GM12878 (cell line): ENCODE measurements around the gene OR4D5. TPM values are rescaled to one million over a fixed set of nuclear protein-coding genes. Genes with fewer than 3 reads are reported as not detected.

ENCODE experiments used
- ATAC-seq: fragments of 200-7000 bp; cut with Tn5 transposase; 3 replicates; pipeline ENCODE4 v1.9.1; 2020; ENCODE audit warnings: mild to moderate bottlenecking, moderate library complexity
- BruUV-seq: library from RNA; stranded (reverse); fragments of 400-500 nt; replicated peaks from 2 replicates; lab custom pipeline; 2021; lab: Mats Ljungman, UMichigan
- CTCF ChIA-PET: fragments of 300-600 bp; sonication (Branson Sonifier 250); formaldehyde crosslinking; extraction: SDS; loops from one replicate; lab custom pipeline; 2021; ENCODE audit warnings: inconsistent platforms; lab: Yijun Ruan, JAX
- POLR2A ChIA-PET: fragments of 350-600 bp; formaldehyde crosslinking; extraction: SDS; loops from one replicate; lab custom pipeline; 2021; ENCODE audit warnings: inconsistent platforms; lab: Charles Lee
- RAD21 ChIA-PET: fragments of 300-600 bp; sonication (Branson Sonifier 250); formaldehyde crosslinking; loops from one replicate; lab custom pipeline; 2023; ENCODE audit warnings: antibody characterized with exemption; ENCODE audit not compliant: unreplicated experiment; lab: Charles Lee
- SMC1A ChIA-PET: fragments of 300-600 bp; sonication (Branson Sonifier 250); formaldehyde crosslinking; loops from one replicate; lab custom pipeline; 2023; ENCODE audit not compliant: unreplicated experiment, uncharacterized antibody; lab: Charles Lee
- DNase-seq: peaks from one replicate; pipeline ENCODE4 v3.0.0-alpha.2; 2011; ENCODE audit warnings: low read depth, low spot score
- FAIRE-seq: peaks from 3 replicates; lab custom pipeline; 2011; peaks lifted over from hg19 to GRCh38; lab: Jason Lieb, UNC
- H2AFZ ChIP-seq: 2 replicates; pipeline ENCODE4 v1.6.0; 2011; ENCODE audit warnings: low read depth, low read length, control low read depth; ENCODE audit not compliant: control insufficient read depth
- H3K27ac ChIP-seq: 2 replicates; pipeline ENCODE4 v1.5.1; 2011; ENCODE audit warnings: control low read depth; ENCODE audit not compliant: control insufficient read depth, insufficient read depth
- H3K27me3 ChIP-seq, 2 experiments: replicated peaks in 1 of 2; 2 replicates each; pipeline versions ENCODE4 v1.6.0 to v1.6.1; 2011; ENCODE audit warnings: low read length in 1 of 2; ENCODE audit not compliant: control insufficient read depth in 2 of 2, insufficient read depth in 2 of 2
- H3K36me3 ChIP-seq, 2 experiments: 2 replicates each; pipeline ENCODE4 v1.5.1; 2011; ENCODE audit warnings: low read length in 1 of 2; ENCODE audit not compliant: control insufficient read depth in 2 of 2, insufficient read depth in 2 of 2
- H3K4me1 ChIP-seq: 2 replicates; pipeline ENCODE4 v1.6.1; 2011; ENCODE audit warnings: mild to moderate bottlenecking, low read length, moderate library complexity, mixed read lengths; ENCODE audit not compliant: control insufficient read depth, insufficient read depth
- H3K4me2 ChIP-seq: 2 replicates; pipeline ENCODE4 v1.6.0; 2011; ENCODE audit warnings: control low read depth; ENCODE audit not compliant: control insufficient read depth, insufficient read depth
- H3K4me3 ChIP-seq: fragments of 200-600 bp; sonication (generic); 2 replicates; pipeline ENCODE4 v1.5.1; 2016
- H3K79me2 ChIP-seq: 2 replicates; pipeline ENCODE4 v1.6.0; 2011; ENCODE audit warnings: low read length; ENCODE audit not compliant: control insufficient read depth, insufficient read depth
- H3K9ac ChIP-seq: 2 replicates; pipeline ENCODE4 v1.8.0; 2011; ENCODE audit warnings: low read length, control low read depth, mixed read lengths; ENCODE audit not compliant: control insufficient read depth, insufficient read depth
- H3K9me3 ChIP-seq: replicated peaks from 3 replicates; pipeline ENCODE4 v1.5.1; 2011; ENCODE audit warnings: mild to moderate bottlenecking, low read length; ENCODE audit not compliant: control insufficient read depth, insufficient read depth
- H4K20me1 ChIP-seq: 2 replicates; pipeline ENCODE4 v1.6.0; 2011; ENCODE audit not compliant: control insufficient read depth, insufficient read depth
- CBX3 ChIP-seq: fragments of 200-600 bp; sonication (generic); IDR thresholded peaks from 2 replicates; pipeline ENCODE4 v1.6.1; 2016; ENCODE audit warnings: low read depth, borderline replicate concordance
- CHD4 ChIP-seq: fragments of 200-600 bp; sonication (generic); IDR thresholded peaks from 2 replicates; pipeline ENCODE4 v1.6.1; 2016; ENCODE audit warnings: mild to moderate bottlenecking
- ESRRA ChIP-seq: IDR thresholded peaks from 2 replicates; pipeline ENCODE4 v1.6.1; 2012; ENCODE audit warnings: mild to moderate bottlenecking, low read length, improper control_type of control experiment
- ETV6 ChIP-seq, 2 experiments: fragments of 450-650 bp in 1 of 2; IDR thresholded peaks in 1 of 2; conservative IDR thresholded peaks in 1 of 2; 2 replicates each; pipeline ENCODE4 v1.6.1; 2014; ENCODE audit warnings: antibody characterized with exemption in 1 of 2, borderline replicate concordance in 1 of 2, low read depth in 1 of 2, mild to moderate bottlenecking in 1 of 2, moderate library complexity in 1 of 2
- FOXM1 ChIP-seq: IDR thresholded peaks from 2 replicates; pipeline ENCODE4 v1.6.1; 2012; ENCODE audit warnings: low read depth, mild to moderate bottlenecking, inconsistent platforms, low read length, moderate library complexity
- JUNB ChIP-seq: IDR thresholded peaks from 2 replicates; pipeline ENCODE4 v1.6.1; 2016; ENCODE audit warnings: antibody characterized with exemption, mild to moderate bottlenecking
- LARP7 ChIP-seq: fragments of 450-650 bp; IDR thresholded peaks from 2 replicates; pipeline ENCODE4 v1.6.1; 2017; ENCODE audit warnings: mild to moderate bottlenecking
- PAX5 ChIP-seq: IDR thresholded peaks from 2 replicates; pipeline ENCODE4 v1.6.1; 2011; ENCODE audit warnings: low read depth, low read length, borderline replicate concordance
- POLR2AphosphoS2 ChIP-seq: IDR thresholded peaks from 2 replicates; pipeline ENCODE4 v1.6.1; 2011; ENCODE audit warnings: low read depth, mild to moderate bottlenecking, low read length, improper control_type of control experiment, moderate library complexity
- RAD21 ChIP-seq: IDR thresholded peaks from 2 replicates; pipeline ENCODE4 v1.6.1; 2011; ENCODE audit warnings: mild to moderate bottlenecking, low read depth, low read length, moderate library complexity; ENCODE audit not compliant: insufficient read depth
- RUNX3 ChIP-seq: IDR thresholded peaks from 2 replicates; pipeline ENCODE4 v1.6.1; 2012; ENCODE audit warnings: low read length, inconsistent platforms
- SREBF2 ChIP-seq: IDR thresholded peaks from 2 replicates; pipeline ENCODE4 v1.6.1; 2012; ENCODE audit warnings: mild to moderate bottlenecking, low read length
- SRF ChIP-seq, 2 experiments: IDR thresholded peaks; 2 replicates each; pipeline ENCODE4 v1.6.1; 2011; ENCODE audit warnings: low read depth in 2 of 2, low read length in 2 of 2, mild to moderate bottlenecking in 1 of 2, moderate library complexity in 1 of 2
- ZNF274 ChIP-seq: IDR thresholded peaks from one replicate; pipeline ENCODE4 v1.8.0; 2011; ENCODE audit not compliant: insufficient read length, insufficient read depth
- WGBS: methylation state at CpG from one replicate; pipeline ENCODE4 v1.1.6; 2016; ENCODE audit warnings: low lambda C conversion rate; ENCODE audit not compliant: insufficient replicate concordance, insufficient coverage; ENCODE audit errors: missing lambda C conversion rate; 5-methylcytosine and 5-hydroxymethylcytosine counted together
- in situ Hi-C: fragments of 300-500 bp; cut with MboI; formaldehyde crosslinking; loops from 9 replicates; pipeline ENCODE4 v1.14.3; 2018; ENCODE audit warnings: mixed read lengths
- intact Hi-C: fragments of 100-400 bp; cut with micrococcal nuclease; formaldehyde crosslinking; loops from one replicate; pipeline ENCODE4 v1.14.2; 2022; ENCODE audit not compliant: unreplicated experiment
- polyA plus RNA-seq, 11 experiments: library from polyadenylated mRNA; depleted of rRNA in 4 of 11; unstranded in 6 of 11; stranded (reverse) in 5 of 11; fragments of >200 nt; fragmentation: Nextera tagmentation in 4 of 11; fragmentation: Illumina TruSeq in 1 of 11; extraction: Ambion mirVana in 4 of 11; extraction: Trizol in 1 of 11; gene quantifications; 1 replicate in 1 of 11; 2 replicates in 10 of 11; pipeline versions ENCODE4 v1.2.1 to v1.2.3, GENCODE V29; 2011 to 2016; ENCODE audit warnings: inconsistent platforms in 2 of 11, missing spikeins in 2 of 11, low read depth in 1 of 11
- total RNA-seq, 4 experiments: library from RNA; depleted of rRNA in 3 of 4; stranded (reverse); fragments of >200 nt in 3 of 4; fragmentation: Illumina TruSeq in 1 of 4; extraction: Trizol in 1 of 4; gene quantifications; 2 replicates each; pipeline versions ENCODE4 v1.2.1 to v1.2.3, GENCODE V29; 2013 to 2021
- TF ChIP-seq, protein P1 (sequence below): IDR thresholded peaks from 2 replicates; pipeline ENCODE4 v1.6.1; 2012; ENCODE audit warnings: low read length, inconsistent platforms
- TF ChIP-seq, protein P2 (sequence below): fragments of 450-650 bp; IDR thresholded peaks from 2 replicates; pipeline ENCODE4 v1.6.1; 2017; ENCODE audit warnings: mild to moderate bottlenecking
- TF ChIP-seq, protein P3 (sequence below), 3 experiments: IDR thresholded peaks in 2 of 3; conservative IDR thresholded peaks in 1 of 3; 2 replicates each; pipeline ENCODE4 v1.5.1; 2011; ENCODE audit warnings: low read depth in 3 of 3, low read length in 3 of 3, mild to moderate bottlenecking in 3 of 3, control low read depth in 2 of 3, moderate library complexity in 2 of 3, inconsistent platforms in 1 of 3, mixed read lengths in 1 of 3; ENCODE audit not compliant: control insufficient read depth in 2 of 3, insufficient read depth in 1 of 3; ENCODE audit errors: extremely low read depth in 1 of 3

OR4D5 gene
- total and polyA plus RNA-seq, 10 of the 15 experiments (the other 5 are each of a cell fraction or from before 2014, with no cell fraction given) = not detected

DNA sequence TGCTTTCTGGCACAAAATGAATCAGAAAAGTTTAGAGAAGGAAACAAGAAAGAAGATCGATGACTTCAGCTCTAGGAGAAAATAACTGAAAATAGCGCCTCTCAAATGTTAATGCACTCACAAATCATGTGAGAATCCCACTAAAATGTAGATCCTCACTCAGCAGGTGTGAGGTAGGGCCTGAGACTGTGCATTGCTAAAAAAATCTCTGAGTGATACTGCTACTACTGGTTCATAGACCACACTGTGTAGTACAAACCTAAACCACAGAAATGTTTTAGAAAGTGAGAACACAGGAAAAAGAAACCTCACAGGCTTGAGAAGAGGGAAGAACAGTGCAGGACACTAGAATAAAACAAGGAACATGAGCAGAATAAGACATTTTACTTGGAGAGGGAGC is 35.5 kb upstream of the OR4D5 start (continued):
- TF ChIP-seq, protein P1, sequence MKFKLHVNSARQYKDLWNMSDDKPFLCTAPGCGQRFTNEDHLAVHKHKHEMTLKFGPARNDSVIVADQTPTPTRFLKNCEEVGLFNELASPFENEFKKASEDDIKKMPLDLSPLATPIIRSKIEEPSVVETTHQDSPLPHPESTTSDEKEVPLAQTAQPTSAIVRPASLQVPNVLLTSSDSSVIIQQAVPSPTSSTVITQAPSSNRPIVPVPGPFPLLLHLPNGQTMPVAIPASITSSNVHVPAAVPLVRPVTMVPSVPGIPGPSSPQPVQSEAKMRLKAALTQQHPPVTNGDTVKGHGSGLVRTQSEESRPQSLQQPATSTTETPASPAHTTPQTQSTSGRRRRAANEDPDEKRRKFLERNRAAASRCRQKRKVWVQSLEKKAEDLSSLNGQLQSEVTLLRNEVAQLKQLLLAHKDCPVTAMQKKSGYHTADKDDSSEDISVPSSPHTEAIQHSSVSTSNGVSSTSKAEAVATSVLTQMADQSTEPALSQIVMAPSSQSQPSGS = peak; percentile 34; the same call in 1 of the 2 replicates
- TF ChIP-seq JUNB = peak; percentile 77
- 0 out of 2 replicates have a peak, but pooled peaks have one; percentile 42 for TF ChIP-seq FOXM1
- TF ChIP-seq ETV6 (conservative IDR thresholded peaks at IDR 0.05 in 1 of 2, IDR thresholded peaks at IDR 0.05 in 1 of 2; ENCODE audit: borderline replicate concordance in 1 of 2, low read depth in 1 of 2) = peak in 1 of 2 experiments; percentile 85; a peak in 2 of 4 replicates
- TF ChIP-seq RUNX3 = peak; percentile 94
- TF ChIP-seq ESRRA = no peak
- TF ChIP-seq CBX3 = no peak

DNA sequence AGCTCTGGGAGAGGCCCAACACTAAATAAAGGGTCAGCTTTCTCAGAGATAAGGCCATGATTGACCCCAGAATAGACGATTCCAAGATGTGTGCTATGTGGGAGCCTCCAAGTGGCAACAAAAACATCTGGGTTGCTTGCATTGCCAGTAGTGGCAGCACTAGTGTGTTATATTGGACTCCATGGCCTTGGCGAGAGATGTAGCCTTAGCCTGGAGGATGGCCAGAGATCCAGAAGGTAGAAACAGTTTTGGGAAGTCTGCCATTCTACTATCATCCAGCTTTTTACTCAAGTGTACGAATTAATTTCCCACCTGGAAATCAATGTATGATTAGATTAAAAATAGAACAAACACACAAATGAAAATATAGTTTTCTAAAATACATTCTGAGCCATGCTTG is 34.5 kb upstream of the OR4D5 start:
- ChIA-PET POLR2A (no interaction called here), SMC1A (interaction anchor here (0.5 kb wide), 1 partner anchor 64 kb away, joined by 3 read pairs; no protein-coding TSS in a partner anchor), RAD21 (no interaction called here), CTCF (no interaction called here)
- FAIRE-seq = no peak
- in situ Hi-C loops = no loop called here
- Histone ChIP-seq H2AFZ (no peak overlapping the region), H3K27ac (no peak overlapping the region), H3K4me1 (peaks cover 6% of the 10 kb centered on the region; the same call in 1 of the 2 replicates), H4K20me1 (no peaks in the 10 kb centered on the region), H3K79me2 (no peaks in the 10 kb centered on the region), H3K9ac (no peak overlapping the region), H3K9me3 (no peaks in the 10 kb centered on the region), H3K4me2 (no peak overlapping the region), H3K27me3 (no peaks in the 10 kb centered on the region; a peak in 1 of 4 replicates), H3K36me3 (no peaks in the 10 kb centered on the region), H3K4me3 (no peak overlapping the region)
- no peak for DNase-seq
- intact Hi-C loops = no loop called here
- BruUV-seq = no TSS peak
- no peak for ATAC-seq
- 15% methylated on average over 3 of the region's 3 CpGs for WGBS
- no peak for TF ChIP-seq POLR2AphosphoS2
- TF ChIP-seq JUNB = no peak
- TF ChIP-seq, protein P2, sequence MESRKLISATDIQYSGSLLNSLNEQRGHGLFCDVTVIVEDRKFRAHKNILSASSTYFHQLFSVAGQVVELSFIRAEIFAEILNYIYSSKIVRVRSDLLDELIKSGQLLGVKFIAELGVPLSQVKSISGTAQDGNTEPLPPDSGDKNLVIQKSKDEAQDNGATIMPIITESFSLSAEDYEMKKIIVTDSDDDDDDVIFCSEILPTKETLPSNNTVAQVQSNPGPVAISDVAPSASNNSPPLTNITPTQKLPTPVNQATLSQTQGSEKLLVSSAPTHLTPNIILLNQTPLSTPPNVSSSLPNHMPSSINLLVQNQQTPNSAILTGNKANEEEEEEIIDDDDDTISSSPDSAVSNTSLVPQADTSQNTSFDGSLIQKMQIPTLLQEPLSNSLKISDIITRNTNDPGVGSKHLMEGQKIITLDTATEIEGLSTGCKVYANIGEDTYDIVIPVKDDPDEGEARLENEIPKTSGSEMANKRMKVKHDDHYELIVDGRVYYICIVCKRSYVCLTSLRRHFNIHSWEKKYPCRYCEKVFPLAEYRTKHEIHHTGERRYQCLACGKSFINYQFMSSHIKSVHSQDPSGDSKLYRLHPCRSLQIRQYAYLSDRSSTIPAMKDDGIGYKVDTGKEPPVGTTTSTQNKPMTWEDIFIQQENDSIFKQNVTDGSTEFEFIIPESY = no peak
- TF ChIP-seq SREBF2 = no peak
- TF ChIP-seq CHD4 = no peak
- no peak for TF ChIP-seq LARP7
- no peak for TF ChIP-seq ESRRA
- no peak for TF ChIP-seq SRF (IDR thresholded peaks at IDR 0.05; ENCODE audit: low read depth in 2 of 2, low read length in 2 of 2)
- no peak for TF ChIP-seq ZNF274
- no peak for TF ChIP-seq RAD21
- TF ChIP-seq PAX5 = no peak
- TF ChIP-seq, protein P3, sequence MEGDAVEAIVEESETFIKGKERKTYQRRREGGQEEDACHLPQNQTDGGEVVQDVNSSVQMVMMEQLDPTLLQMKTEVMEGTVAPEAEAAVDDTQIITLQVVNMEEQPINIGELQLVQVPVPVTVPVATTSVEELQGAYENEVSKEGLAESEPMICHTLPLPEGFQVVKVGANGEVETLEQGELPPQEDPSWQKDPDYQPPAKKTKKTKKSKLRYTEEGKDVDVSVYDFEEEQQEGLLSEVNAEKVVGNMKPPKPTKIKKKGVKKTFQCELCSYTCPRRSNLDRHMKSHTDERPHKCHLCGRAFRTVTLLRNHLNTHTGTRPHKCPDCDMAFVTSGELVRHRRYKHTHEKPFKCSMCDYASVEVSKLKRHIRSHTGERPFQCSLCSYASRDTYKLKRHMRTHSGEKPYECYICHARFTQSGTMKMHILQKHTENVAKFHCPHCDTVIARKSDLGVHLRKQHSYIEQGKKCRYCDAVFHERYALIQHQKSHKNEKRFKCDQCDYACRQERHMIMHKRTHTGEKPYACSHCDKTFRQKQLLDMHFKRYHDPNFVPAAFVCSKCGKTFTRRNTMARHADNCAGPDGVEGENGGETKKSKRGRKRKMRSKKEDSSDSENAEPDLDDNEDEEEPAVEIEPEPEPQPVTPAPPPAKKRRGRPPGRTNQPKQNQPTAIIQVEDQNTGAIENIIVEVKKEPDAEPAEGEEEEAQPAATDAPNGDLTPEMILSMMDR (IDR thresholded peaks at IDR 0.05 in 2 of 3, conservative IDR thresholded peaks at IDR 0.05 in 1 of 3; ENCODE audit: control insufficient read depth in 2 of 3, extremely low read depth in 1 of 3, insufficient read depth in 1 of 3, low read depth in 3 of 3, low read length in 3 of 3) = no peak
